T-helper 17 cell (primary cell): ENCODE measurements around the gene PERCC1. TPM values are rescaled to one million over a fixed set of nuclear protein-coding genes. Genes with fewer than 3 reads are reported as not detected.

Source experiments
- ATAC-seq: fragments of 150-1000 bp; cut with Tn5 transposase; 2 replicates; pipeline ENCODE4 v1.10.0; 2021; ENCODE audit warnings: mild to moderate bottlenecking, moderate library complexity
- DNase-seq, 3 donors: peaks; one replicate each; pipeline versions ENCODE4 v3.0.0 to v3.0.0-alpha.2; 2020 to 2021
- H3K9me3 ChIP-seq: one replicate; pipeline ENCODE4 v1.7.0; 2013; ENCODE audit warnings: low read length, mild to moderate bottlenecking; ENCODE audit not compliant: control insufficient read depth, poor library complexity, severe bottlenecking
- H3K27ac Mint-ChIP-seq: one replicate; pipeline ENCODE4 v1.8.0; 2022; ENCODE audit warnings: mild to moderate bottlenecking, moderate library complexity, mixed read lengths
- H3K27me3 Mint-ChIP-seq: one replicate; pipeline ENCODE4 v1.8.0; 2022; ENCODE audit warnings: mixed read lengths
- H3K36me3 Mint-ChIP-seq: one replicate; pipeline ENCODE4 v1.8.0; 2022; ENCODE audit warnings: low read depth, mixed read lengths
- H3K4me1 Mint-ChIP-seq: one replicate; pipeline ENCODE4 v1.8.0; 2022; ENCODE audit warnings: mild to moderate bottlenecking, mixed read lengths
- H3K4me3 Mint-ChIP-seq: one replicate; pipeline ENCODE4 v1.8.0; 2022; ENCODE audit warnings: mild to moderate bottlenecking, moderate library complexity, mixed read lengths
- total RNA-seq, 4 donors: library from RNA in 2 of 4; stranded (reverse) in 2 of 4; gene quantifications; one replicate each; pipeline ENCODE4 v1.2.3 and lab custom pipeline; 2022 to 2026

The PERCC1 gene
- not detected for total RNA-seq
- 0 to 0.08 reads per million in 2 donors for total RNA-seq (lab: John Stamatoyannopoulos, UW)

GRCh38 chr16:1430759-1431496, at the start of gene PERCC1:
PERCC1 (plus strand) TSS chr16:1431078; CDS start chr16:1432594, 1,516 bp downstream.
- no peaks in the 10 kb centered on the region for H3K27me3 Mint-ChIP-seq
- no peaks in the 10 kb centered on the region for H3K9me3 ChIP-seq
- no peaks in the 10 kb centered on the region for H3K4me1 Mint-ChIP-seq
- DNase-seq = no peak
- peak within 1 kb of the TSS; percentile 58 for H3K4me3 Mint-ChIP-seq
- no peak for ATAC-seq
- no peak within 1 kb of the TSS for H3K27ac Mint-ChIP-seq
- H3K36me3 Mint-ChIP-seq = no peaks in the 10 kb centered on the region

- DNase-seq = no peak
- Mint-ChIP-seq H3K27ac (no peak overlapping the region), H3K36me3 (peaks cover 3% of the 10 kb centered on the region), H3K4me1 (peaks cover 14% of the 10 kb centered on the region), H3K27me3 (no peaks in the 10 kb centered on the region), H3K4me3 (no peak overlapping the region)
- H3K9me3 ChIP-seq = no peaks in the 10 kb centered on the region
- ATAC-seq = no peak
These were observed 49.1 kb upstream of the PERCC1 start for GRCh38 chr16:1381612-1382406.

GRCh38 chr16:1383556-1383955, 47.3 kb upstream of the PERCC1 start:
- peaks cover 12% of the 10 kb centered on the region for H3K4me1 Mint-ChIP-seq
- H3K27ac Mint-ChIP-seq = no peak overlapping the region
- ATAC-seq = no peak

GRCh38 chr16:1385232-1385631, 45.6 kb upstream of the PERCC1 start:
- Mint-ChIP-seq H3K27me3 (no peaks in the 10 kb centered on the region), H3K4me3 (no peak overlapping the region), H3K4me1 (peaks cover 5% of the 10 kb centered on the region), H3K27ac (no peak overlapping the region), H3K36me3 (peaks cover 3% of the 10 kb centered on the region)
- no peaks in the 10 kb centered on the region for H3K9me3 ChIP-seq
- ATAC-seq = no peak
- no peak for DNase-seq

More at GRCh38 chr16:1383556-1383955, 47.3 kb upstream of the PERCC1 start:
- Mint-ChIP-seq H3K36me3 (peaks cover 3% of the 10 kb centered on the region), H3K27me3 (no peaks in the 10 kb centered on the region), H3K4me3 (no peak overlapping the region)
- H3K9me3 ChIP-seq = no peaks in the 10 kb centered on the region
- DNase-seq = no peak

- DNase-seq (no peak), ATAC-seq (no peak)
- no peak overlapping the region for H3K27ac Mint-ChIP-seq
- peaks cover 3% of the 10 kb centered on the region for H3K36me3 Mint-ChIP-seq
- no peaks in the 10 kb centered on the region for H3K27me3 Mint-ChIP-seq
- H3K4me3 Mint-ChIP-seq = no peak overlapping the region
- H3K9me3 ChIP-seq = no peaks in the 10 kb centered on the region
- peaks cover 6% of the 10 kb centered on the region for H3K4me1 Mint-ChIP-seq
These were observed 43.5 kb upstream of the PERCC1 start for GRCh38 chr16:1387331-1387730.

GRCh38 chr16:1389762-1390161, 41.1 kb upstream of the PERCC1 start:
- Mint-ChIP-seq H3K27ac (no peak overlapping the region), H3K4me1 (peaks cover 6% of the 10 kb centered on the region), H3K4me3 (no peak overlapping the region), H3K27me3 (no peaks in the 10 kb centered on the region), H3K36me3 (peaks cover 2% of the 10 kb centered on the region)
- no peaks in the 10 kb centered on the region for H3K9me3 ChIP-seq
- ATAC-seq = no peak
- DNase-seq = no peak

GRCh38 chr16:1390239-1390779, 40.6 kb upstream of the PERCC1 start:
- H3K27ac Mint-ChIP-seq = no peak overlapping the region

GRCh38 chr16:1392826-1393225, 38.1 kb upstream of the PERCC1 start:
- H3K9me3 ChIP-seq = no peaks in the 10 kb centered on the region
- H3K4me1 Mint-ChIP-seq = peaks cover 3% of the 10 kb centered on the region
- no peaks in the 10 kb centered on the region for H3K36me3 Mint-ChIP-seq
- DNase-seq (no peak), ATAC-seq (no peak)
- H3K4me3 Mint-ChIP-seq = no peak overlapping the region
- H3K27ac Mint-ChIP-seq = peak overlapping the region; percentile 71
- H3K27me3 Mint-ChIP-seq = no peaks in the 10 kb centered on the region

More at GRCh38 chr16:1390239-1390779, 40.6 kb upstream of the PERCC1 start:
- DNase-seq (no peak), ATAC-seq (no peak)
- Mint-ChIP-seq H3K4me3 (no peak overlapping the region), H3K36me3 (no peaks in the 10 kb centered on the region), H3K4me1 (peaks cover 3% of the 10 kb centered on the region), H3K27me3 (no peaks in the 10 kb centered on the region)
- H3K9me3 ChIP-seq = no peaks in the 10 kb centered on the region

GRCh38 chr16:1393613-1394176, 37.2 kb upstream of the PERCC1 start:
- peaks cover 3% of the 10 kb centered on the region for H3K4me1 Mint-ChIP-seq
- H3K9me3 ChIP-seq = no peaks in the 10 kb centered on the region
- H3K36me3 Mint-ChIP-seq = no peaks in the 10 kb centered on the region
- ATAC-seq (no peak), DNase-seq (no peak)
- H3K27me3 Mint-ChIP-seq = no peaks in the 10 kb centered on the region
- H3K4me3 Mint-ChIP-seq = no peak overlapping the region
- H3K27ac Mint-ChIP-seq = no peak overlapping the region

- H3K36me3 Mint-ChIP-seq = no peaks in the 10 kb centered on the region
- DNase-seq = no peak
- H3K4me1 Mint-ChIP-seq = peaks cover 3% of the 10 kb centered on the region
- no peaks in the 10 kb centered on the region for H3K27me3 Mint-ChIP-seq
- no peak overlapping the region for H3K27ac Mint-ChIP-seq
- no peak for ATAC-seq
- no peak overlapping the region for H3K4me3 Mint-ChIP-seq
- H3K9me3 ChIP-seq = no peaks in the 10 kb centered on the region
These were observed 36.4 kb upstream of the PERCC1 start for GRCh38 chr16:1394367-1394951.

GRCh38 chr16:1395444-1396031, 35.3 kb upstream of the PERCC1 start:
- no peak overlapping the region for H3K4me3 Mint-ChIP-seq
- no peak overlapping the region for H3K27ac Mint-ChIP-seq
- H3K4me1 Mint-ChIP-seq = no peaks in the 10 kb centered on the region
- no peaks in the 10 kb centered on the region for H3K9me3 ChIP-seq
- no peak for DNase-seq
- no peak for ATAC-seq
- no peaks in the 10 kb centered on the region for H3K36me3 Mint-ChIP-seq
- H3K27me3 Mint-ChIP-seq = no peaks in the 10 kb centered on the region

- H3K9me3 ChIP-seq = no peaks in the 10 kb centered on the region
- H3K4me1 Mint-ChIP-seq = peaks cover 2% of the 10 kb centered on the region
- no peak overlapping the region for H3K4me3 Mint-ChIP-seq
- H3K36me3 Mint-ChIP-seq = peaks cover 2% of the 10 kb centered on the region
- DNase-seq (no peak), ATAC-seq (no peak)
- no peaks in the 10 kb centered on the region for H3K27me3 Mint-ChIP-seq
- no peak overlapping the region for H3K27ac Mint-ChIP-seq
These were observed 33.1 kb upstream of the PERCC1 start for GRCh38 chr16:1397779-1398178.
